Activated T-cell treated with anti-CD3 and anti-CD28 coated beads for 4 hours (primary cell): ENCODE results near the gene ASTN1.

ENCODE experiments used
- DNase-seq: peaks from one replicate; pipeline ENCODE4 v3.0.0-alpha.2; 2020

ASTN1 gene

GRCh38 chr1:176866011-176866714, 298.3 kb downstream of the ASTN1 start:
- no peak for DNase-seq

- no peak for DNase-seq
Observed at GRCh38 chr1:176864211-176864610, 300.3 kb downstream of the ASTN1 start.

- DNase-seq: no peak
Observed at GRCh38 chr1:176863613-176864012, 300.9 kb downstream of the ASTN1 start.

- DNase-seq: no peak
Observed at GRCh38 chr1:176858433-176858916, 306.0 kb downstream of the ASTN1 start.

- no peak for DNase-seq
Observed at GRCh38 chr1:176857632-176858031, 306.9 kb downstream of the ASTN1 start.

- DNase-seq: no peak
Observed at GRCh38 chr1:176854758-176855745, 309.5 kb downstream of the ASTN1 start.

GRCh38 chr1:176854121-176854520, 310.4 kb downstream of the ASTN1 start:
- DNase-seq: no peak

GRCh38 chr1:176853503-176853902, 311.0 kb downstream of the ASTN1 start:
- no peak for DNase-seq

- no peak for DNase-seq
Observed at GRCh38 chr1:176852124-176852523, 312.4 kb downstream of the ASTN1 start.

- no peak for DNase-seq
Observed at GRCh38 chr1:176850871-176851270, 313.6 kb downstream of the ASTN1 start.

- no peak for DNase-seq
Observed at GRCh38 chr1:176849281-176849680, 315.2 kb downstream of the ASTN1 start.

GRCh38 chr1:176847052-176847451, 317.5 kb downstream of the ASTN1 start:
- no peak for DNase-seq

- DNase-seq: no peak
Observed at GRCh38 chr1:176843352-176844297, 320.9 kb downstream of the ASTN1 start.

- no peak for DNase-seq
Observed at GRCh38 chr1:176841238-176841637, 323.3 kb downstream of the ASTN1 start.

GRCh38 chr1:176839216-176839615, 325.3 kb downstream of the ASTN1 start:
- DNase-seq: no peak

- no peak for DNase-seq
Observed at GRCh38 chr1:176838276-176838995, 326.1 kb downstream of the ASTN1 start.

GRCh38 chr1:176837708-176838107, 326.8 kb downstream of the ASTN1 start:
- DNase-seq: no peak

- no peak for DNase-seq
Observed at GRCh38 chr1:176831150-176831549, 333.4 kb downstream of the ASTN1 start.

GRCh38 chr1:176829261-176829660, 335.3 kb downstream of the ASTN1 start:
- DNase-seq: no peak

GRCh38 chr1:176826265-176826664, 338.2 kb downstream of the ASTN1 start:
- DNase-seq: no peak

GRCh38 chr1:176820391-176821031, 344.0 kb downstream of the ASTN1 start:
- DNase-seq: no peak
